Activated B cell treated with CpG ODN at 0.5 μM for 24 hours (primary cell): Measurements from ENCODE around the gene NSL1. TPM values are rescaled to one million over a fixed set of nuclear protein-coding genes. Genes with fewer than 3 reads are reported as not detected.

Experiments used
- ATAC-seq: fragments of 200-7000 bp; cut with Tn5 transposase; one replicate; pipeline ENCODE4 v1.10.0; 2021; ENCODE audit warnings: low read depth, mild to moderate bottlenecking, moderate library complexity
- CTCF ChIA-PET: fragments of 350-600 bp; sonication (Branson Sonifier 250); formaldehyde crosslinking; loops from one replicate; lab custom pipeline; 2021; ENCODE audit warnings: antibody characterized with exemption; lab: Charles Lee
- POLR2A ChIA-PET: fragments of 350-600 bp; sonication (Branson Sonifier 250); formaldehyde crosslinking; loops from one replicate; lab custom pipeline; 2021; ENCODE audit warnings: antibody characterized with exemption; lab: Charles Lee
- DNase-seq: peaks from one replicate; pipeline ENCODE4 v3.0.0; 2022
- H3K27ac Mint-ChIP-seq: one replicate; pipeline ENCODE4 v1.8.0; 2020; ENCODE audit warnings: mixed read lengths
- H3K27me3 Mint-ChIP-seq: one replicate; pipeline ENCODE4 v1.8.0; 2021; ENCODE audit warnings: mixed read lengths
- H3K36me3 Mint-ChIP-seq: one replicate; pipeline ENCODE4 v1.8.0; 2021; ENCODE audit warnings: low read depth, mixed read lengths
- H3K4me1 Mint-ChIP-seq: one replicate; pipeline ENCODE4 v1.8.0; 2021; ENCODE audit warnings: mixed read lengths
- H3K4me3 Mint-ChIP-seq: one replicate; pipeline ENCODE4 v1.8.0; 2020; ENCODE audit warnings: mild to moderate bottlenecking, mixed read lengths
- H3K9me3 Mint-ChIP-seq: one replicate; pipeline ENCODE4 v1.8.0; 2020; ENCODE audit warnings: mixed read lengths
- CTCF ChIP-seq: fragments of 200-600 bp; IDR thresholded peaks from one replicate; pipeline ENCODE4 v1.8.0; 2022; ENCODE audit warnings: antibody characterized with exemption, mild to moderate bottlenecking
- intact Hi-C: fragments of 100-400 bp; cut with micrococcal nuclease; formaldehyde crosslinking; loops from one replicate; pipeline ENCODE4 v1.15.1; 2024
- total RNA-seq: library from RNA; stranded (reverse); gene quantifications from 2 replicates; pipeline ENCODE4 v1.2.3, GENCODE V29; 2022

NSL1 gene
- total RNA-seq, 1 donor from 2014 or later = 44.5 TPM

- TF ChIP-seq CTCF = no peak
These were observed 92.4 kb downstream of the NSL1 start for GRCh38 chr1:212699104-212699624.

GRCh38 chr1:212698467-212699103 lies 93.0 kb downstream of the NSL1 start:
- intact Hi-C loops = loop anchor here (1.0 to 2.0 kb wide), 6 partner anchors 15 to 297 kb away; no protein-coding TSS in a partner anchor

More at GRCh38 chr1:212699104-212699624, 92.4 kb downstream of the NSL1 start:
- CTCF ChIA-PET = interaction anchor here (0.6 to 1.9 kb wide), 3 partner anchors 34 to 222 kb away, joined by 3 to 5 read pairs (median 4); no protein-coding TSS in a partner anchor
- H3K27me3 Mint-ChIP-seq = peaks cover 11% of the 10 kb centered on the region
- POLR2A ChIA-PET = interaction anchor here (0.7 to 1.3 kb wide), 5 partner anchors 20 to 95 kb away, joined by 3 to 6 read pairs (median 4); partner anchors contain the start of genes NSL1 and TATDN3
- peak overlapping the region; percentile 79 for H3K27ac Mint-ChIP-seq
- peak; percentile 55 for ATAC-seq
- H3K9me3 Mint-ChIP-seq = no peaks in the 10 kb centered on the region
- H3K4me1 Mint-ChIP-seq = peaks cover 45% of the 10 kb centered on the region
- no peaks in the 10 kb centered on the region for H3K36me3 Mint-ChIP-seq
- peak overlapping the region; percentile 88 for H3K4me3 Mint-ChIP-seq
- intact Hi-C loops = loop anchor here (1.0 to 2.0 kb wide), 6 partner anchors 16 to 296 kb away; no protein-coding TSS in a partner anchor
- peak; percentile 56 for DNase-seq

GRCh38 chr1:212696721-212697331 lies 94.8 kb downstream of the NSL1 start:
- intact Hi-C loops = no loop called here
- peaks cover 11% of the 10 kb centered on the region for H3K27me3 Mint-ChIP-seq
- TF ChIP-seq CTCF = no peak
- H3K4me3 Mint-ChIP-seq = no peak overlapping the region
- CTCF ChIA-PET = interaction anchor here (1.1 to 2.5 kb wide), 2 partner anchors 32 to 220 kb away, joined by 4 to 9 read pairs; no protein-coding TSS in a partner anchor
- no peak for DNase-seq
- peaks cover 39% of the 10 kb centered on the region for H3K4me1 Mint-ChIP-seq
- ATAC-seq = no peak
- no peak overlapping the region for H3K27ac Mint-ChIP-seq
- POLR2A ChIA-PET = no interaction called here
- H3K9me3 Mint-ChIP-seq = no peaks in the 10 kb centered on the region
- no peaks in the 10 kb centered on the region for H3K36me3 Mint-ChIP-seq

More at GRCh38 chr1:212698467-212699103, 93.0 kb downstream of the NSL1 start:
- POLR2A ChIA-PET = interaction anchor here (0.7 to 1.3 kb wide), 5 partner anchors 20 to 96 kb away, joined by 3 to 6 read pairs (median 4); partner anchors contain the start of genes NSL1 and TATDN3
- DNase-seq = no peak
- peak overlapping the region; percentile 18 for H3K27ac Mint-ChIP-seq
- H3K9me3 Mint-ChIP-seq = no peaks in the 10 kb centered on the region
- CTCF ChIA-PET = interaction anchor here (0.6 to 1.9 kb wide), 3 partner anchors 34 to 221 kb away, joined by 3 to 5 read pairs (median 4); no protein-coding TSS in a partner anchor
- no peaks in the 10 kb centered on the region for H3K36me3 Mint-ChIP-seq
- H3K4me1 Mint-ChIP-seq = peaks cover 45% of the 10 kb centered on the region
- H3K27me3 Mint-ChIP-seq = peaks cover 11% of the 10 kb centered on the region
- H3K4me3 Mint-ChIP-seq = peak overlapping the region; percentile 88
- no peak for TF ChIP-seq CTCF
- no peak for ATAC-seq

- ChIA-PET POLR2A (interaction anchor here (1.4 kb wide), 1 partner anchor 15 kb away, joined by 3 read pairs; no protein-coding TSS in a partner anchor), CTCF (no interaction called here)
- Mint-ChIP-seq H3K4me3 (no peak overlapping the region), H3K27ac (no peak overlapping the region), H3K36me3 (no peaks in the 10 kb centered on the region), H3K27me3 (peaks cover 11% of the 10 kb centered on the region), H3K4me1 (peaks cover 16% of the 10 kb centered on the region), H3K9me3 (no peaks in the 10 kb centered on the region)
- no peak for TF ChIP-seq CTCF
- DNase-seq (no peak), ATAC-seq (no peak)
- intact Hi-C loops = no loop called here
These were observed 98.6 kb downstream of the NSL1 start for GRCh38 chr1:212692774-212693644.
